ENCODE data around the gene RBM34. TPM values are rescaled to one million over a fixed set of nuclear protein-coding genes. Genes with fewer than 3 reads are reported as not detected.

RBM34 gene
- total RNA-seq, 3 donors from 2014 or later: 42.9 to 54.0 (median 52.2) TPM

GRCh38 chr1:235156740-235157139 lies 4.3 kb downstream of the RBM34 start:
- intact Hi-C loops (cut with DNase I; ENCODE audit: low total_unique reads): no loop called here
- H3K36me3 ChIP-seq: no peaks in the 10 kb centered on the region
- H3K27ac ChIP-seq: no peak overlapping the region
- DNase-seq (ENCODE audit: low spot score in 2 of 2): no peak
- no peak for TF ChIP-seq POLR2AphosphoS5 (IDR thresholded peaks at IDR 0.05)
- TF ChIP-seq POLR2A (IDR thresholded peaks at IDR 0.05): no peak
- TF ChIP-seq CTCF (IDR thresholded peaks at IDR 0.05): no peak
- no peaks in the 10 kb centered on the region for H3K9me3 ChIP-seq
- H3K27me3 ChIP-seq: no peaks in the 10 kb centered on the region
- H3K4me3 ChIP-seq: no peak overlapping the region
- no peaks in the 10 kb centered on the region for H3K4me1 ChIP-seq

- intact Hi-C loops (cut with DNase I; ENCODE audit: low total_unique reads): no loop called here
These were observed 4.8 kb downstream of the RBM34 start for GRCh38 chr1:235156265-235156664.

DNA sequence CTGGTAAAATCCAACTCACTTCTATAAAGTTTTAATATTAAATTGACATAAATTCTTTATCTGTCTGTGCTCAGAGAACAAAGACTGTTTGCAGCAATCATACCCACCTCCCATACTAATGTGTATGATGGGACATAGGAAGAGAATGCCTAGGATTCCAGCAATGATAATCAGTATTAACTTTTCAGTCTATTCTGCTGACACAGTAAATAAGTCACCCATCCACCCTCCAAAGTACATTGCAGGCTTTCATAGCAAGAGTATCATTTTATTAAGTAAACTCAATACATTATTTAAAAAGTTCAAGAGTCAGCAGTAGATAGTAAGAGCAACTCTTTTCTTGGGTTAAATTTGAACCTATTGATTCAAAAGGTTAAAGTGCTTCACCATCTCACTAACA lies 8.8 kb downstream of the RBM34 start:
- TF ChIP-seq POLR2AphosphoS5 (IDR thresholded peaks at IDR 0.05): no peak
- no peak for TF ChIP-seq POLR2A (IDR thresholded peaks at IDR 0.05)
- no peak for TF ChIP-seq CTCF (IDR thresholded peaks at IDR 0.05)
- H3K4me3 ChIP-seq: no peak overlapping the region
- no peaks in the 10 kb centered on the region for H3K36me3 ChIP-seq
- H3K27me3 ChIP-seq: no peaks in the 10 kb centered on the region
- H3K4me1 ChIP-seq: no peaks in the 10 kb centered on the region
- no peak for DNase-seq (ENCODE audit: low spot score in 2 of 2)
- no peaks in the 10 kb centered on the region for H3K9me3 ChIP-seq
- intact Hi-C loops (cut with DNase I; ENCODE audit: low total_unique reads): no loop called here
- no peak overlapping the region for H3K27ac ChIP-seq

More at GRCh38 chr1:235156265-235156664, 4.8 kb downstream of the RBM34 start:
- TF ChIP-seq CTCF (IDR thresholded peaks at IDR 0.05) (no peak), POLR2A (IDR thresholded peaks at IDR 0.05) (no peak), POLR2AphosphoS5 (IDR thresholded peaks at IDR 0.05) (no peak)
- H3K4me1 ChIP-seq: no peaks in the 10 kb centered on the region
- no peak overlapping the region for H3K27ac ChIP-seq
- no peak overlapping the region for H3K4me3 ChIP-seq
- no peaks in the 10 kb centered on the region for H3K9me3 ChIP-seq
- H3K27me3 ChIP-seq: no peaks in the 10 kb centered on the region
- no peak for DNase-seq (ENCODE audit: low spot score in 2 of 2)
- H3K36me3 ChIP-seq: no peaks in the 10 kb centered on the region

DNA sequence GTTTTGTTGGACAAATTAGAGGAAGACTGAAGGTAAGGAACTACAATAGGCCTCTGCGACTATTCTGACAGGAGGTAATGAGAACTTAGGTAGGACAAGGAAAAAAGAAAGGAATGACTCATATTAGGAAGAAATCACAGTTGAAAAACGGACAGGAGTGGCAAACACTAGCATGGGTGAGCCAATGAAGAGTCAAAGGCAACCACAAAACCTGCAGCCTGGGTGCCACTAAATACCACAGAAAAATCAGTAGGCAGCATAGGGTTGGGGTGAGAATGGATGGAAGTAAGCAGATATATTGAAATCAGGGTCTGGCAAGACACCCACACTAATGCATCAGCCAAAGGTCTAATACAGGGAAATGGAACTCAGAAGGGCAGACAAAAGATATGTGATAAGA lies 10.0 kb downstream of the RBM34 start:
- no peak for DNase-seq (ENCODE audit: low spot score in 2 of 2)
- no peak overlapping the region for H3K4me3 ChIP-seq
- intact Hi-C loops (cut with DNase I; ENCODE audit: low total_unique reads): no loop called here
- H3K27me3 ChIP-seq: no peaks in the 10 kb centered on the region
- TF ChIP-seq CTCF (IDR thresholded peaks at IDR 0.05) (no peak), POLR2A (IDR thresholded peaks at IDR 0.05) (no peak), POLR2AphosphoS5 (IDR thresholded peaks at IDR 0.05) (no peak)
- H3K4me1 ChIP-seq: no peaks in the 10 kb centered on the region
- no peak overlapping the region for H3K27ac ChIP-seq
- peaks cover 4% of the 10 kb centered on the region for H3K36me3 ChIP-seq
- no peaks in the 10 kb centered on the region for H3K9me3 ChIP-seq

- no peak for TF ChIP-seq POLR2A (IDR thresholded peaks at IDR 0.05)
- no peak for TF ChIP-seq POLR2AphosphoS5 (IDR thresholded peaks at IDR 0.05)
- no peak for TF ChIP-seq CTCF (IDR thresholded peaks at IDR 0.05)
- Histone ChIP-seq H3K36me3 (peaks cover 4% of the 10 kb centered on the region), H3K9me3 (no peaks in the 10 kb centered on the region), H3K27me3 (no peaks in the 10 kb centered on the region), H3K4me3 (no peak overlapping the region), H3K4me1 (no peaks in the 10 kb centered on the region), H3K27ac (no peak overlapping the region)
- no peak for DNase-seq (ENCODE audit: low spot score in 2 of 2)
- intact Hi-C loops (cut with DNase I; ENCODE audit: low total_unique reads): no loop called here
These were observed 11.2 kb downstream of the RBM34 start for GRCh38 chr1:235149824-235150223.
